Sigmoid colon (tissue), 3 donors: Measurements from ENCODE around the gene SLC13A3.

ENCODE experiments used
- POLR2A ChIP-seq, 2 donors: fragments of 450-650 bp; IDR thresholded peaks; one replicate each; pipeline ENCODE4 v1.6.1; 2016; ENCODE audit warnings: antibody characterized with exemption in 2 of 2, mild to moderate bottlenecking in 2 of 2, moderate library complexity in 2 of 2
- TF ChIP-seq, protein P1 (sequence below), 4 experiments: fragments of 450-650 bp in 3 of 4; fragments of 200-600 bp in 1 of 4; IDR thresholded peaks; one replicate each; pipeline ENCODE4 v1.5.1; 2016 to 2019; ENCODE audit warnings: antibody characterized with exemption in 4 of 4, mild to moderate bottlenecking in 3 of 4, moderate library complexity in 2 of 4

- TF ChIP-seq, protein P1, sequence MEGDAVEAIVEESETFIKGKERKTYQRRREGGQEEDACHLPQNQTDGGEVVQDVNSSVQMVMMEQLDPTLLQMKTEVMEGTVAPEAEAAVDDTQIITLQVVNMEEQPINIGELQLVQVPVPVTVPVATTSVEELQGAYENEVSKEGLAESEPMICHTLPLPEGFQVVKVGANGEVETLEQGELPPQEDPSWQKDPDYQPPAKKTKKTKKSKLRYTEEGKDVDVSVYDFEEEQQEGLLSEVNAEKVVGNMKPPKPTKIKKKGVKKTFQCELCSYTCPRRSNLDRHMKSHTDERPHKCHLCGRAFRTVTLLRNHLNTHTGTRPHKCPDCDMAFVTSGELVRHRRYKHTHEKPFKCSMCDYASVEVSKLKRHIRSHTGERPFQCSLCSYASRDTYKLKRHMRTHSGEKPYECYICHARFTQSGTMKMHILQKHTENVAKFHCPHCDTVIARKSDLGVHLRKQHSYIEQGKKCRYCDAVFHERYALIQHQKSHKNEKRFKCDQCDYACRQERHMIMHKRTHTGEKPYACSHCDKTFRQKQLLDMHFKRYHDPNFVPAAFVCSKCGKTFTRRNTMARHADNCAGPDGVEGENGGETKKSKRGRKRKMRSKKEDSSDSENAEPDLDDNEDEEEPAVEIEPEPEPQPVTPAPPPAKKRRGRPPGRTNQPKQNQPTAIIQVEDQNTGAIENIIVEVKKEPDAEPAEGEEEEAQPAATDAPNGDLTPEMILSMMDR (IDR thresholded peaks at IDR 0.05) = no peak
- no peak for TF ChIP-seq POLR2A (IDR thresholded peaks at IDR 0.05)
These were observed 103.3 kb downstream of the SLC13A3 start for GRCh38 chr20:46547995-46548394.
